ENCODE data around the gene XPO5. TPM values are rescaled to one million over a fixed set of nuclear protein-coding genes. Genes with fewer than 3 reads are reported as not detected.
"Not testable (repeated sequence)": the region's sequence is repeated elsewhere in the genome, so short reads cannot be mapped to it uniquely, and the experiment has no call there.

The XPO5 gene
- total and polyA plus RNA-seq, 4 donors = 27.4 to 48.9 (median 40.4) TPM

DNA sequence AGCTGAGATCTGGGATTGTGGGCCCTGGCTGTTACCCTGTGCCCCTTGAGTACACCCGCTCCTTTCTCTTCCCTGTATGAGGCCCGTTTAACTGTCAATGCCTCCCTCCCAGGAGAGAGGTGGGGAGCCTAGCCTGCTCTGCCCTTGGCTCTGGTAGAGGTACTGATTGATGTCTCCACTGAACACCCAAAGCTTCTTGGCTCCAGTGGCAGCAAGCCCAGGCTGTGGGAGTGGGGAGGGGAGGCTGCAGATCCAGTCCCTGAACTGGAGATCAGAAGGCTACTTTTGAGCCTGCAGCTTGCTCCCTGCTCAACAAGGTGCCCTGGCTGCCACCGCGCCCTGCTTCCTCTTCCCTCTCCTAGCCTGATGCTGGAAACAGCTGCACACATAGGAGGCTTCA, 73.2 kb downstream of the XPO5 start:
- Histone ChIP-seq H3K27ac (ENCODE audit: low read depth, low read length) (no peak overlapping the region), H3K36me3 (ENCODE audit: control insufficient read depth, insufficient read depth, low read length) (peaks cover 84% of the 10 kb centered on the region)
- 98% methylated on average over 2 of the region's 4 CpGs for WGBS (ENCODE audit: insufficient coverage)

GRCh38 chr6:43500921-43501320, 74.9 kb downstream of the XPO5 start:
- no peak for DNase-seq (ENCODE audit: low read depth in 4 of 6, low spot score in 6 of 6)
- Histone ChIP-seq H3K4me3 (ENCODE audit: low read depth, low read length) (no peak overlapping the region), H3K27me3 (ENCODE audit: control insufficient read depth, insufficient read depth, low read length) (no peaks in the 10 kb centered on the region), H3K27ac (ENCODE audit: low read depth, low read length) (no peak overlapping the region), H3K9me3 (ENCODE audit: control insufficient read depth, insufficient read depth, low read length) (no peaks in the 10 kb centered on the region), H3K36me3 (ENCODE audit: control insufficient read depth, insufficient read depth, low read length) (peaks cover 83% of the 10 kb centered on the region), H3K4me1 (ENCODE audit: control insufficient read depth, insufficient read depth, low read length) (peaks cover 40% of the 10 kb centered on the region)
- WGBS (ENCODE audit: insufficient coverage) = 78% methylated on average over 1 of the region's 3 CpGs

More for the DNA sequence above, 73.2 kb downstream of the XPO5 start:
- no peak for DNase-seq (ENCODE audit: low read depth in 4 of 6, low spot score in 6 of 6)
- H3K4me3 ChIP-seq (ENCODE audit: low read depth, low read length) = no peak overlapping the region
- no peaks in the 10 kb centered on the region for H3K9me3 ChIP-seq (ENCODE audit: control insufficient read depth, insufficient read depth, low read length)
- no peaks in the 10 kb centered on the region for H3K27me3 ChIP-seq (ENCODE audit: control insufficient read depth, insufficient read depth, low read length)
- H3K4me1 ChIP-seq (ENCODE audit: control insufficient read depth, insufficient read depth, low read length) = peaks cover 43% of the 10 kb centered on the region

- Histone ChIP-seq H3K9me3 (ENCODE audit: control insufficient read depth, insufficient read depth, low read length) (no peaks in the 10 kb centered on the region), H3K27me3 (ENCODE audit: control insufficient read depth, insufficient read depth, low read length) (no peaks in the 10 kb centered on the region), H3K4me3 (ENCODE audit: low read depth, low read length) (no peak overlapping the region), H3K27ac (ENCODE audit: low read depth, low read length) (peak overlapping the region; percentile 37), H3K36me3 (ENCODE audit: control insufficient read depth, insufficient read depth, low read length) (peaks cover 74% of the 10 kb centered on the region), H3K4me1 (ENCODE audit: control insufficient read depth, insufficient read depth, low read length) (peaks cover 56% of the 10 kb centered on the region)
- peak in 2 of 6 donors; percentile 11 to 64 for DNase-seq (ENCODE audit: low read depth in 4 of 6, low spot score in 6 of 6)
- WGBS (ENCODE audit: insufficient coverage) = 81% methylated on average over 11 of the region's 12 CpGs
Observed at GRCh38 chr6:43499028-43499815, 76.6 kb downstream of the XPO5 start.

- WGBS (ENCODE audit: insufficient coverage) = 92% methylated on average over 5 of the region's 5 CpGs
- Histone ChIP-seq H3K36me3 (ENCODE audit: control insufficient read depth, insufficient read depth, low read length) (peaks cover 66% of the 10 kb centered on the region), H3K4me1 (ENCODE audit: control insufficient read depth, insufficient read depth, low read length) (peaks cover 64% of the 10 kb centered on the region)
- not testable (repeated sequence) for DNase-seq (ENCODE audit: low read depth in 4 of 6, low spot score in 6 of 6); H3K27me3 ChIP-seq (ENCODE audit: control insufficient read depth, insufficient read depth, low read length); H3K27ac ChIP-seq (ENCODE audit: low read depth, low read length); H3K9me3 ChIP-seq (ENCODE audit: control insufficient read depth, insufficient read depth, low read length); H3K4me3 ChIP-seq (ENCODE audit: low read depth, low read length)
Observed at GRCh38 chr6:43498291-43498690, 77.5 kb downstream of the XPO5 start.

DNA sequence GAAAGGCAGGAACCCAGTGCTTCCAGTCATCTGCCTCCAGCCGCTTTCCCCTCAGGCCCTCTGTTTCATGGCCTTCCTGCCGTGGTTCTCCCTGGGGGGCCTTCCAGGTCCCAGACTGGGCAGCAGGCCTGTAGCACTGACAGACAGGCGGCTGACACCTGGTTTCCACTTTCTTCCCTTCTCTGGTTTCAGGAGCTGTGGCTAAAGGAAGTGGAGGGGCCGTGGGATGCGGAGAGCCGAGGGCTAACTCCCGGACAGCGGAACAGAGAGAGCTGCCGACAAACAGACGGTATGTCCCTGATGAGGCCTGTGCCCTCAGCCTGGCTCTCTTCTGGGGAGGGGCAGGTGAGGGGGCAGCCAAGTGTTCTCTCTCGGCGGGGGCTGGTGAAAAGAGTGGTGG, 78.1 kb downstream of the XPO5 start:
- DNase-seq (ENCODE audit: low read depth in 4 of 6, low spot score in 6 of 6) = no peak
- WGBS (ENCODE audit: insufficient coverage) = 88% methylated on average over 12 of the region's 12 CpGs
- Histone ChIP-seq H3K36me3 (ENCODE audit: control insufficient read depth, insufficient read depth, low read length) (peaks cover 60% of the 10 kb centered on the region), H3K4me3 (ENCODE audit: low read depth, low read length) (no peak overlapping the region), H3K27ac (ENCODE audit: low read depth, low read length) (no peak overlapping the region), H3K27me3 (ENCODE audit: control insufficient read depth, insufficient read depth, low read length) (no peaks in the 10 kb centered on the region), H3K9me3 (ENCODE audit: control insufficient read depth, insufficient read depth, low read length) (no peaks in the 10 kb centered on the region), H3K4me1 (ENCODE audit: control insufficient read depth, insufficient read depth, low read length) (peaks cover 61% of the 10 kb centered on the region)

DNA sequence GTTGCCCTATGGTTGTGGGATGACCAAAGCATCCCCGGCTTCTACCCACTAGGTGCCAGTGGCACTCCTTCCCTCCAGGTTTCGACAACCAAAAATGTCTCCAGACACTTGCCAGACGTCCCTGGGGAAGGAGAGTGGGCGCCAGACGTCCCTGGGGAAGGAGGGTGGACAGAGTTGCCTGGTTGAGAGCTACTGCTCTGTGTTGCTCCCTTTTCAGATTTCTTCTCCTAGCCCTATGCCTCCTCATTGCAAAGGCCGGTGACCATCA, 78.8 kb downstream of the XPO5 start:
- DNase-seq (ENCODE audit: low read depth in 4 of 6, low spot score in 6 of 6) = no peak
- Histone ChIP-seq H3K4me3 (ENCODE audit: low read depth, low read length) (no peak overlapping the region), H3K36me3 (ENCODE audit: control insufficient read depth, insufficient read depth, low read length) (peaks cover 54% of the 10 kb centered on the region), H3K27me3 (ENCODE audit: control insufficient read depth, insufficient read depth, low read length) (no peaks in the 10 kb centered on the region), H3K27ac (ENCODE audit: low read depth, low read length) (no peak overlapping the region), H3K9me3 (ENCODE audit: control insufficient read depth, insufficient read depth, low read length) (no peaks in the 10 kb centered on the region), H3K4me1 (ENCODE audit: control insufficient read depth, insufficient read depth, low read length) (peaks cover 62% of the 10 kb centered on the region)
- WGBS (ENCODE audit: insufficient coverage) = 100% methylated on average over 1 of the region's 6 CpGs

DNA sequence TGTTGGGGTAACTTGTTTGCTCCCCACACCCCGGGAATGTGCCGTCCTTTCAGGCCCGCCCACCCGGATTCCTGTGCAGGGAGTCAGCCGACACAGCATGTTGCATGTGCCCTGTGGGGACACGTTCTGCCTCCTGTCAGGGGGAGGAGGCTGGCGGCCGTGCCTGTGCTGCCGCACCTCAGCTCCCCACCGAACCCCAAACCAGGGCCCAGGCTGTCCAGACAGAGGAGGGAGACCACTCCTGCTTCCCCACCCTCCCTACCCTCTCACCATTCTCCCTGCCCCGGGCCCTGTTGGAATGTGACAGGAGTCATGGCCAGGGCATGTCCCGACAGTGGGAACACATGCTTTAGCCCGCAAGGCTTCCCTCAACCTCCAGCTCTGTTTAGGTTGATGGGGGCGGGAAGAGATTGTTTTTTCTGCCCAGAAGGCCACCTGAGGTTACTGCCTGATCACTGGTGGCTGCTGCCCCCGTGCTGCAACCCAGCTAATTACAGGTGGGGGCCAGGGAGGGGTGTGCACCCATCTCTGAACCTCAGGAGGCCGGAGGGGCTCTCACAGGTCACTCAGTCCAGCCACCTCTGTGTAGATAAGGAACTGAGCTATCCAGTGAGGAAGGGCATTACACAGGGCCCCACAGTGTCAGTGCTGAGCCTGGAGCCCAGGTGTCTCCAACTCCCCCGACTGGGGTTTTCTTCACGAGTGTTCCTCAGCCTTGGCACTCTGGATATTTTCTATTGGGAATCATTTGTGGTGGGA, 79.3 kb downstream of the XPO5 start:
- 45% methylated on average over 11 of the region's 18 CpGs for WGBS (ENCODE audit: insufficient coverage)
- no peak overlapping the region for H3K27ac ChIP-seq (ENCODE audit: low read depth, low read length)
- no peak overlapping the region for H3K4me3 ChIP-seq (ENCODE audit: low read depth, low read length)
- no peaks in the 10 kb centered on the region for H3K9me3 ChIP-seq (ENCODE audit: control insufficient read depth, insufficient read depth, low read length)
- H3K4me1 ChIP-seq (ENCODE audit: control insufficient read depth, insufficient read depth, low read length) = peaks cover 66% of the 10 kb centered on the region
- no peaks in the 10 kb centered on the region for H3K27me3 ChIP-seq (ENCODE audit: control insufficient read depth, insufficient read depth, low read length)
- peaks cover 49% of the 10 kb centered on the region for H3K36me3 ChIP-seq (ENCODE audit: control insufficient read depth, insufficient read depth, low read length)
- DNase-seq (ENCODE audit: low read depth in 4 of 6, low spot score in 6 of 6) = no peak

GRCh38 chr6:43495409-43495941, 80.4 kb downstream of the XPO5 start:
- 83% methylated on average over 1 of the region's 4 CpGs for WGBS (ENCODE audit: insufficient coverage)

GRCh38 chr6:43494766-43495165, 81.1 kb downstream of the XPO5 start:
- no peak overlapping the region for H3K4me3 ChIP-seq (ENCODE audit: low read depth, low read length)
- no peaks in the 10 kb centered on the region for H3K27me3 ChIP-seq (ENCODE audit: control insufficient read depth, insufficient read depth, low read length)
- WGBS (ENCODE audit: insufficient coverage) = 99% methylated on average over 4 of the region's 4 CpGs
- no peak for DNase-seq (ENCODE audit: low read depth in 4 of 6, low spot score in 6 of 6)
- peaks cover 37% of the 10 kb centered on the region for H3K36me3 ChIP-seq (ENCODE audit: control insufficient read depth, insufficient read depth, low read length)
- no peaks in the 10 kb centered on the region for H3K9me3 ChIP-seq (ENCODE audit: control insufficient read depth, insufficient read depth, low read length)
- H3K4me1 ChIP-seq (ENCODE audit: control insufficient read depth, insufficient read depth, low read length) = peaks cover 58% of the 10 kb centered on the region
- no peak overlapping the region for H3K27ac ChIP-seq (ENCODE audit: low read depth, low read length)

More at GRCh38 chr6:43495409-43495941, 80.4 kb downstream of the XPO5 start:
- no peak for DNase-seq (ENCODE audit: low read depth in 4 of 6, low spot score in 6 of 6)
- Histone ChIP-seq H3K36me3 (ENCODE audit: control insufficient read depth, insufficient read depth, low read length) (peaks cover 40% of the 10 kb centered on the region), H3K4me1 (ENCODE audit: control insufficient read depth, insufficient read depth, low read length) (peaks cover 58% of the 10 kb centered on the region), H3K27ac (ENCODE audit: low read depth, low read length) (no peak overlapping the region), H3K9me3 (ENCODE audit: control insufficient read depth, insufficient read depth, low read length) (no peaks in the 10 kb centered on the region), H3K4me3 (ENCODE audit: low read depth, low read length) (no peak overlapping the region), H3K27me3 (ENCODE audit: control insufficient read depth, insufficient read depth, low read length) (no peaks in the 10 kb centered on the region)

Measured in spinal cord (tissue), 10 donors.